PC-9 (cell line): ENCODE data around the gene C3orf20. TPM values are rescaled to one million over a fixed set of nuclear protein-coding genes. Genes with fewer than 3 reads are reported as not detected.

ENCODE experiments used
- BruUV-seq: library from RNA; stranded (reverse); fragments of 400-500 nt; replicated peaks from 2 replicates; lab custom pipeline; 2021; lab: Mats Ljungman, UMichigan
- CTCF ChIA-PET: fragments of 300-600 bp; sonication (Branson Sonifier 250); formaldehyde crosslinking; loops from one replicate; lab custom pipeline; 2022; ENCODE audit warnings: antibody characterized with exemption; lab: Charles Lee
- POLR2A ChIA-PET: fragments of 300-600 bp; sonication (Branson Sonifier 250); formaldehyde crosslinking; loops from one replicate; lab custom pipeline; 2022; ENCODE audit warnings: antibody characterized with exemption; ENCODE audit not compliant: unreplicated experiment; lab: Charles Lee
- DNase-seq, 2 experiments: peaks; one replicate each; pipeline versions ENCODE4 v3.0.0 to v3.0.0-alpha.2; 2015 to 2022; ENCODE audit warnings: mixed read lengths in 1 of 2
- H2AFZ ChIP-seq: fragments of 200-600 bp; sonication (generic); 2 replicates; pipeline ENCODE4 v1.8.1; 2017; ENCODE audit warnings: antibody characterized with exemption
- H3F3A ChIP-seq: fragments of 200-600 bp; sonication (generic); 2 replicates; pipeline ENCODE4 v1.8.1; 2017; ENCODE audit warnings: antibody characterized with exemption, mild to moderate bottlenecking, low read depth; ENCODE audit not compliant: insufficient read depth
- H3K27ac ChIP-seq: fragments of 200-600 bp; sonication (generic); 2 replicates; pipeline ENCODE4 v1.6.1; 2016; ENCODE audit warnings: mixed run types
- H3K27me3 ChIP-seq: fragments of 200-600 bp; sonication (generic); 2 replicates; pipeline ENCODE4 v1.6.1; 2016; ENCODE audit warnings: low read depth, mixed run types; ENCODE audit not compliant: insufficient read depth
- H3K36me3 ChIP-seq: fragments of 200-600 bp; sonication (generic); 2 replicates; pipeline ENCODE4 v1.6.1; 2016; ENCODE audit warnings: low read depth, mixed run types
- H3K4me1 ChIP-seq: fragments of 200-600 bp; sonication (generic); replicated peaks from 2 replicates; pipeline ENCODE4 v1.6.1; 2016; ENCODE audit warnings: mixed run types; ENCODE audit not compliant: insufficient read depth
- H3K4me2 ChIP-seq: fragments of 200-600 bp; sonication (generic); 2 replicates; pipeline ENCODE4 v1.6.1; 2017; ENCODE audit warnings: mixed run types
- H3K4me3 ChIP-seq: fragments of 200-600 bp; sonication (generic); 2 replicates; pipeline ENCODE4 v1.6.1; 2016; ENCODE audit warnings: mixed run types
- H3K79me2 ChIP-seq: fragments of 200-600 bp; sonication (generic); 2 replicates; pipeline ENCODE4 v1.6.1; 2017; ENCODE audit warnings: low read depth, mixed run types
- H3K9me2 ChIP-seq: fragments of 200-600 bp; sonication (generic); 2 replicates; pipeline ENCODE4 v1.8.1; 2017; ENCODE audit warnings: mild to moderate bottlenecking; ENCODE audit not compliant: insufficient read depth
- H3K9me3 ChIP-seq: fragments of 200-600 bp; sonication (generic); 2 replicates; pipeline ENCODE4 v1.8.1; 2016; ENCODE audit warnings: low read depth; ENCODE audit not compliant: insufficient read depth
- H4K20me1 ChIP-seq: fragments of 200-600 bp; sonication (generic); 2 replicates; pipeline ENCODE4 v1.8.1; 2017; ENCODE audit not compliant: insufficient read depth
- EZH2 ChIP-seq: fragments of 200-600 bp; sonication (generic); IDR thresholded peaks from 2 replicates; pipeline ENCODE4 v1.8.0; 2017; ENCODE audit warnings: antibody characterized with exemption, low read depth
- intact Hi-C: fragments of 100-400 bp; cut with micrococcal nuclease; formaldehyde crosslinking; loops from one replicate; pipeline ENCODE4 v1.10.0; 2022; ENCODE audit not compliant: unreplicated experiment
- total RNA-seq: library from RNA; stranded (reverse); gene quantifications from 2 replicates; pipeline ENCODE4 v1.2.3, GENCODE V29; 2021
- TF ChIP-seq, protein P1 (sequence below): fragments of 200-600 bp; sonication (generic); conservative IDR thresholded peaks from 2 replicates; pipeline ENCODE4 v1.6.1; 2017; ENCODE audit warnings: mixed run types, antibody characterized with exemption, mild to moderate bottlenecking, moderate library complexity

The C3orf20 gene
- total RNA-seq, 1 experiment from 2014 or later: not detected

DNA sequence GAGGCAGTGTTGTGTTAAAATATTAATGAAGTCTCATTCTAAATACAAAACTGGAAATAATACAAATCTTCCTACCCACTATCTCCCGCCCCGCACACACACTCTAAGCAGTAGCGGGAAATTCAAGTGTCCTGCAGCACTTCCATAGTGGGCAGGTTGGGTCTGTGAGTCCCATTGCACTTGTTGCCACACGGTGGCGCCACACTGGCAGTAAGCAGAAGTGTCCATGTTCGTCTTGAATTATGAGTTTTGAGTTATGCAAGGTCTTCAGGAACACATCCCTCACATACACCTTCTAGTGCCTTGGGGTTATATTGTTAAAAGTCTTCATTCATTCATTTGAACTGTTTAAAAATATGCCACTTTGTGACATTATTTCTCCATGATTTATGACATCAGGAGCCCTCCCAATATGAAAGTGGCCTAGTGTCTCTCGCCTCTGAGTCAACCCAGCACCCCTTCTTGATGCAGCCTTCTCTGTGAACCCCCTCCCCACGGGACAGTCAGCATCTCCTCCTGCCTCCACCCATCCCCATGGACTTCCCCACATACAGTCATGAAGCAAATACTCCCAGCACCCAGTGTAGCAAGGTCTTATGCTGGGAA lies 41.0 kb upstream of the C3orf20 start:
- no TSS peak for BruUV-seq
- H3K9me3 ChIP-seq: no peaks in the 10 kb centered on the region
- H3F3A ChIP-seq: no peaks in the 10 kb centered on the region
- no peak overlapping the region for H3K27ac ChIP-seq
- no peaks in the 10 kb centered on the region for H3K9me2 ChIP-seq
- TF ChIP-seq, protein P1, sequence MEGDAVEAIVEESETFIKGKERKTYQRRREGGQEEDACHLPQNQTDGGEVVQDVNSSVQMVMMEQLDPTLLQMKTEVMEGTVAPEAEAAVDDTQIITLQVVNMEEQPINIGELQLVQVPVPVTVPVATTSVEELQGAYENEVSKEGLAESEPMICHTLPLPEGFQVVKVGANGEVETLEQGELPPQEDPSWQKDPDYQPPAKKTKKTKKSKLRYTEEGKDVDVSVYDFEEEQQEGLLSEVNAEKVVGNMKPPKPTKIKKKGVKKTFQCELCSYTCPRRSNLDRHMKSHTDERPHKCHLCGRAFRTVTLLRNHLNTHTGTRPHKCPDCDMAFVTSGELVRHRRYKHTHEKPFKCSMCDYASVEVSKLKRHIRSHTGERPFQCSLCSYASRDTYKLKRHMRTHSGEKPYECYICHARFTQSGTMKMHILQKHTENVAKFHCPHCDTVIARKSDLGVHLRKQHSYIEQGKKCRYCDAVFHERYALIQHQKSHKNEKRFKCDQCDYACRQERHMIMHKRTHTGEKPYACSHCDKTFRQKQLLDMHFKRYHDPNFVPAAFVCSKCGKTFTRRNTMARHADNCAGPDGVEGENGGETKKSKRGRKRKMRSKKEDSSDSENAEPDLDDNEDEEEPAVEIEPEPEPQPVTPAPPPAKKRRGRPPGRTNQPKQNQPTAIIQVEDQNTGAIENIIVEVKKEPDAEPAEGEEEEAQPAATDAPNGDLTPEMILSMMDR: peak; percentile 81
- TF ChIP-seq EZH2: no peak
- intact Hi-C loops: loop anchor here (1.0 kb wide), 1 partner anchor 287 kb away; no protein-coding TSS in a partner anchor
- no peaks in the 10 kb centered on the region for H3K79me2 ChIP-seq
- no peak overlapping the region for H3K4me3 ChIP-seq
- CTCF ChIA-PET: no interaction called here
- no peak overlapping the region for H2AFZ ChIP-seq
- POLR2A ChIA-PET: no interaction called here
- H3K4me2 ChIP-seq: no peak overlapping the region
- no peaks in the 10 kb centered on the region for H3K36me3 ChIP-seq
- no peaks in the 10 kb centered on the region for H4K20me1 ChIP-seq
- 0 out of 2 replicates have a peak, but pooled peaks cover 5% of the 10 kb centered on the region for H3K4me1 ChIP-seq
- peak; percentile 32 to 39 for DNase-seq
- H3K27me3 ChIP-seq: peaks cover 17% of the 10 kb centered on the region; the same call in 1 of the 2 replicates

DNA sequence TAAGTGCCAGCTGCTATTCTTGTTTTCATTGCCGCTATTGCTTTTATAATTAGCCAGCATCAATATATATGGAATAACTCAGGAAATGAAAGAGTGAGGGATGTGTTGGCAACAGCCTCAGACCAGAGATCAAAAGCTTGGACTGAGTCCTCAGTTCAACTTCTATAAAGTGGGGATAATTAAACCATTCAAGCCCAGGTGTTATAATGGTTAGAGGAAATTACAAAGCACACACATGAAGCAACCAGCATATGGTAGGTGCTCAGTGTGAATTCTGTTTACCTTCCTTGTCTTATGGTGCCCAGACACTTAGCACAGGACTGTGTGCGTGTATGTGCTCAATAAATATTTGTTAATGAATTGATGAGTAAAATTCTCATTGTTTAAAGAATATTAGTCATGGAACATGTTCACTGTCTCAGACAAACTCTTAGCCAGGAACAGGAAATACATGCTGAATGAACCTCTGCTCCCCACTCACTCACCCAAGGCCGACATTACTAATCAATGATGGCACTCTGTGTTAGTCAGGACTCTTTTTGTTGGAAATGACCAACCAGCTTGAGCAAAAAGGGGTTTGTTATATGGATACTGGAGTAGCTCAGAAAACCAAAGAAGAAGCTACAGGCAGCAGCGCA lies 40.1 kb upstream of the C3orf20 start:
- no peak overlapping the region for H2AFZ ChIP-seq
- DNase-seq: no peak
- H3K36me3 ChIP-seq: no peaks in the 10 kb centered on the region
- TF ChIP-seq EZH2: no peak
- TF ChIP-seq, protein P1: no peak
- H3K9me3 ChIP-seq: no peaks in the 10 kb centered on the region
- intact Hi-C loops: no loop called here
- no TSS peak for BruUV-seq
- 0 out of 2 replicates have a peak, but pooled peaks cover 5% of the 10 kb centered on the region for H3K4me1 ChIP-seq
- no peak overlapping the region for H3K4me2 ChIP-seq
- H4K20me1 ChIP-seq: no peaks in the 10 kb centered on the region
- H3K9me2 ChIP-seq: no peaks in the 10 kb centered on the region
- ChIA-PET POLR2A (no interaction called here), CTCF (no interaction called here)
- H3K4me3 ChIP-seq: no peak overlapping the region
- H3K79me2 ChIP-seq: no peaks in the 10 kb centered on the region
- no peak overlapping the region for H3K27ac ChIP-seq
- no peaks in the 10 kb centered on the region for H3F3A ChIP-seq
- peaks cover 17% of the 10 kb centered on the region; the same call in 1 of the 2 replicates for H3K27me3 ChIP-seq

DNA sequence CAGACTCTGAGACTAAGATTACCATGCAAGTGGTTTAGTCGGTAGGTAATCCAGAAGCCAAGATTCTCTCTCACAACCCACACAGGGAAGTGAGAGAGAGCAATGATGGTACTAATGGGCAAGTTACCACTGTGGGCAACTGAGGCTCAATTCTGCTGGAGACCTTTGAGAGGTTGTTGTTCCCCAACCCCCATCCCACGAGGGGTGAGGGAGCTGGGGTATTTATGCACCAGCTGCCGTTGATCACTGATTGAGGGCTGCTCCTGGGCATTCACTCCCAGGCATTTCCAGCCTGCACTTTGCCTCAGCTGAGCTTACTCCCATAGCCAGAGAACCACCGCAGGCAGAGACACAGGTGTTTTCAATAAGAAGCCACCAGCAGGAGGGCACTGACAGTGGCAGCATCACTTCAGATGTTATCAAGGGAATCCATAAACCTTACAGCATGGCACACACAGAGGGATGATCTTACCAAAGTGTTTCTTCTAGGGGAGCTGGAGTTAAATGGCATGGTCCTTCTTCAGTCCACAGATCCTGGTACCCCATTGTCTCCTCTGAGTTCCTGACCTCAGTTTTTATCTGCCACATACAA lies 38.3 kb upstream of the C3orf20 start:
- Histone ChIP-seq H3K9me2 (no peaks in the 10 kb centered on the region), H3K27ac (no peak overlapping the region), H3K36me3 (no peaks in the 10 kb centered on the region), H3K4me3 (no peak overlapping the region), H3K27me3 (peaks cover 28% of the 10 kb centered on the region; the same call in 1 of the 2 replicates), H4K20me1 (no peaks in the 10 kb centered on the region), H3K9me3 (no peaks in the 10 kb centered on the region), H3K4me1 (0 out of 2 replicates have a peak, but pooled peaks cover 5% of the 10 kb centered on the region), H2AFZ (no peak overlapping the region), H3F3A (no peaks in the 10 kb centered on the region), H3K4me2 (no peak overlapping the region), H3K79me2 (no peaks in the 10 kb centered on the region)
- ChIA-PET POLR2A (no interaction called here), CTCF (no interaction called here)
- no TSS peak for BruUV-seq
- TF ChIP-seq, protein P1: no peak
- TF ChIP-seq EZH2: no peak
- DNase-seq: no peak
- intact Hi-C loops: no loop called here
